G401 (cell line): ENCODE results near the gene CILP. TPM values are rescaled to one million over a fixed set of nuclear protein-coding genes. Genes with fewer than 3 reads are reported as not detected.

ENCODE experiments used
- DNase-seq: peaks from one replicate; pipeline ENCODE4 v3.0.0-alpha.2; 2015; ENCODE audit warnings: low spot score
- in situ Hi-C: cut with HindIII; loops from 2 replicates; pipeline ENCODE4 v1.10.0; 2016; ENCODE audit warnings: low sequenced_read_pairs, mixed read lengths
- total RNA-seq: library from RNA; depleted of rRNA; stranded (reverse); fragments of >200 nt; shearing (Covaris generic); gene quantifications from 2 replicates; pipeline ENCODE4 v1.2.3, GENCODE V29; 2014; rRNA removed

The CILP gene
- total RNA-seq, 1 experiment from 2014 or later = not detected

DNA sequence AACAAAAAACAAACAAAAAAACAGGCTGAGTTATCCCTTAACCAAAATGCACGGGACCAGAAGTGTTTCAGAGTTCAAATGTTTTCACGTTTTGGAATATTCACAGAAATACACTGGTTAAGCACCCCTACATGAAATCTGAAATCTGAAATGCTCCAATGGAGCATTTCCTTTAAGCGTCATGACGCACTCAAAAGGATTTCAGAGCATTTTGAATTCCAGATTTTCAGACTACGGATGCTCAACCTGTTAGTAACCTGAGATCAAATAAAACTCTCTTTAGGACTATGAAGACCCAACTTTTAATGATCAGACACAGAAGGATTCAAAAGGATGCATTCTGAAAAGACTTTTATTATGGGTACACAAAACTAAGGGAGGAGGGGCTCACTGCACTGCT lies 35.8 kb downstream of the CILP start:
- DNase-seq = no peak
- in situ Hi-C loops = no loop called here

DNA sequence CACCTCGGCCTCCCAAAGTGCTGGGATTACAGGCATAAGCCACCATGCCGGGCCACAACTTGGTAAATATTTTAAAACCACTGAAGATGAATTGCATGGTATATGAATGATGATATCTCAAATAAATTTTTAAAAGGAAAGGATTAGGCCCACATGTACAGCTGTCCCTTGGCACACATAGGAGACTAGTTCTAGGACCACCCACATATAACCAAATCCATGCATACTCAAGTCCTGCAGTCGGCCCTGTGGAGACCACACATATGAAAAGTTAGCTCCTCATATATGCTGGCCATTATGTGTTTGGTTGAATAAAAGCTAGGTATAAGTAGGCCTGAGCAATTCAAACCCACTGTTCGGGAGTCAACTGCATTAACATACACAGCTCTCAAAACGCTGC lies 36.8 kb downstream of the CILP start:
- in situ Hi-C loops = no loop called here
- no peak for DNase-seq

DNA sequence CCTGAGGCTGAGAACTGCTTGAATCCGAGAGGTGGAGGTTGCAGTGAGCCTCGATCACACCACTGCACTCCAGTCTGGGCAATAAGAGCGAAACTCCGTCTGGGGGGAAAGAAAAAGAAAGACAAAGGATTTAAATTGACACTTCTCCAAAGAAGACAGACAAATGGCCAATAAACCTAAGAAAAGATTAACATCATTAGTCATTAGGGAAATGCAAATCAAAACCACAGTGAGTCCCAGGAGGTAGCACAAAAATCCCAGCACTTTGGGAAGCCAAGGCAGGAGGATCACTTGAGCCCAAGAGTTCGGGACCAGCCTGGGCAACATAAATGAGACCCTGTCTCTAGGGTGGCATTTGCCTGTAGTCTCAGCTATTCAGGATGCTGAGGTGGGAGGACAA lies 38.7 kb downstream of the CILP start:
- in situ Hi-C loops = no loop called here
- no peak for DNase-seq

DNA sequence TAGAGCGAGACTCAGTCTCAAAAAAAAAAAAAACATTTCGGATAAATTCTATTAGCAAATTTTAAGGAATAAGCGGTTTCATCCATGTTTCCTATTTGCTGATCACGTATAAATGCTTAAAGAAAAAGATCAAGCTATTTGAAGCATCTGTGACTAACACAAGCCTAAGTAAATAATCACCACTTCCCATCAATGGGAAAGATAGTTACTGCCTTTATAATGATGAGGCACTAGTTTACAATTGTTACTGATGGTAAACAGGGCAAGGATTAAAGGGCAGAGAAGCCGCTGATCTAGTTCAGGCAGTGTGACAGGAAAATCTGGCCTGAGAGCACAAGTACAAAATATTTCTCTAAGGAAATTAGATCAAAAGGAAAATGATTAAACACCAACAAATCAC lies 39.8 kb downstream of the CILP start:
- in situ Hi-C loops = no loop called here
- DNase-seq = no peak

DNA sequence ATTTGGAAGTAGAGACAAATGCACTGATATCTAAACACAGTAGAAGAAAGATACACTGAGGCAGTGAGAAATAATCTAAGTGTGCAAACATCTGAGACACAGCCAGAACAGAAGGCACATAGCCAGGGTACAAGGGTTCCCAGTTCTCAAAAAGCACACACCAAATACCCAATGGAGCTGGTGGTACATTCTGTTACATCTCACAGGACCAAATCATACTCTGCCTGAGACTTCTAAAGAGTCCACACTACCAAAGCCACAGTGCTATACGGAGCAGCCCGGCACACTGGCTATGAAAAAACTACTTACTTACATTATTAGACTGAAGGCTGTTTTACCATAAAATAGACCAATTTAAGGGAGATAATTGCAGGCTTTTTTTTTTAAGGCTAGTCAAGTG lies 45.4 kb downstream of the CILP start:
- no peak for DNase-seq

DNA sequence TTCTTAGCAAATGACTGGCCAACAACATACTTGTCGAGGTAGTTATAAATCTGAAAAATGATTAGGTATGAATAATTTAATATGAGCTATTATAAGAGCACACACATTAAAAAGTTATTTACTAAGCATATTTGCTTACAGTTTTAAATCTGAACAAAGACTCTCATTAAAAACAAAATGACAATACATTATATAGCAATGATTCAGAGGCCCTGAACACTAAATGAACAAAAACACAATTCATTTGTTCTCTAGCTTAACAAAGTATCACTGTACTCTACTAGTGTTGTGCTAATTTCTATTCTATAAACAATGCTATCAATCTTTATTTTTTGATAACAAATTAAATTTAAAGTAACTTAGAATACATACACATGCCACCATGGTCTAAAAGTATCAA lies 47.1 kb downstream of the CILP start:
- in situ Hi-C loops = no loop called here
- DNase-seq = no peak

More for the DNA sequence above, 45.4 kb downstream of the CILP start:
- in situ Hi-C loops = no loop called here

DNA sequence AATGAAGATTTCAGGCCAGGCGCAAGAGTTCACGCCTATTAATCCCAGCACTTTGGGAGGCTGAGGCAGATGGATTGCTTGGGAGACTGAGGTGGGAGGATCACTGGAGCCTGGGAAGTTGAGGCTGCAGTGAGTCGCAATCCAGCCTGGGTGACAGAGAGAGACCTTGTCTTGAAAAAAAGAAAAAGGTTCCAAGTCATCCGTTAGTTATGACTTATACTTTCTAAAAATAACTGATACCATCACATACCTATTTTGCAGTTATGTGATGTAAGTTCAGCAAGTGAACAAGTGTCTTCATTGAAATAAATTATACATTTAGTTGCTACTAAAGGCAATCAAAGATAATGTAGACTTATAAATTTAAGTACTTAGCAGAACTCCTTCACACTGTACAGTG lies 48.2 kb downstream of the CILP start:
- in situ Hi-C loops = no loop called here
- no peak for DNase-seq

DNA sequence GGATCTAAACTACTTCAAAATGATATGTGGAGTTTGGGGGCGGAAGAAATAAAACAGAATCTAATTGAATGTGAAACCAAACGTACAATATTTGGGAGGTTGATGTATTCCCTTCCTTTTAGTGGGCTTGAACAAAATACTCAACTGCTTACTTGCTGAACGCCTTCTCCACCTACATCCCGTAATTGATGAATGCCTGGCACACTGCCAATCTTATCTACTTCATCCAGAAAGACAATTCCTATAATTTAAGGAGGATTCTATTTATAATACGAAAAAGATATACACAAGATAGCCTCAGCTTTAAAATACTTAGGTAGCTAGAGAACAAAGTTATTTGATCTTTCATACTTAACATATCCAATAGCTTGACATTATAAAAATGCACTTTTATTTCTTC lies 54.6 kb downstream of the CILP start:
- in situ Hi-C loops = no loop called here
- no peak for DNase-seq

DNA sequence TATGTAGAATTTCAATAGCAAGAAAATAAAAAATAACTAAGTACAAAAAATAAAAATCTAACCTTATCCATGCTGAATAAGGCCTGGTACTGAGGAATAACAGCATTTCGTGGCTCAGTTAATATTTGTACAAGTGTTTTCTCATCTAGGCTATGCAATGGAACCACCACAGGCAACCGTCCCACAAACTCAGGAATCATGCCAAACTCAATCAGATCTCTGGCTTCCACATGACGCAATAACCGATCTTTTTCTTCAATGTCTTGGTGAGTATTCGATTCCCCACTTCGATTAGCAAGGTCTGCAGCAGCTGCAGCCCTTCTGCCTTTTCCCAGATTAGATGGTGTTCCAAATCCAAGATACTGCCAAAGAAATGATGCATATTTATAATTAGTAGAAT lies 56.6 kb downstream of the CILP start:
- DNase-seq = no peak
- in situ Hi-C loops = no loop called here

DNA sequence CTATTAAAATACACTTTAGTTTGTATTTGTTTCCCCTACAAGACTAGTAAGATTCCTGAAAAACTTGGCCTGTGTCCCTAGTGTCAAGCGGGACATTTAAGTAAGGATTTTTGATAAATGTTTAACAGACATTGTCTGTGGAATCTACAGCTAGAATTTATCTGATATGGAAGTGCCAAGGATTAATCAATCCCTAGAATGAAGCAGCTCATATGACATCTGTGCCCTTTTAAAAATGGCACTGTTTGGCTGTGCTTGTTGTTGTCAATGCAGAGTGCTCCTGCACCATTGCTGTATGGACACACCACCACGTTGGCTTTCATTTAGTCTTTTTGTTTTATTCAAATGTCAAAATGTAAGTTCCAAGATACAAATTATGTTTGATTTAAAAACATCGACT lies 63.4 kb downstream of the CILP start:
- in situ Hi-C loops = no loop called here
- DNase-seq = no peak

DNA sequence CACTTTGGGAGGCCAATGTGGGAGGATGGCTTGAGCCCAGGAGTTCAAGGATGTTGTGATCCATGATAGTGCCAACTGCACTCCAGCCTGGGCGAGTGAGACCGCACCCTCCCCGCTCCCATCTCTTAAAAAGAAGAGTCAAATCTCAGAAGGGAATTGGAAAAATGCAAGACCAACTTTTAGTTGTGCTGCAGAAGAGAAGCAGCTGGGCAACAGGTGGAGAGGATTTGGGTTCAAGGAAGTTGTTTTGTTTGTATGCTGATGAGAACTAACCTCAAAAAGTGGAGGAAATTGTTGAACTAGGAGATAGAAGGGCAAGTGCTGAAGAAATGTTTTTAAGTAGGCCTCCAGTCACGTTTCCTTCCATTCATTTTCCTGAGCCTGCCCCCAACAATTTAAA lies 64.8 kb downstream of the CILP start:
- no peak for DNase-seq
- in situ Hi-C loops = no loop called here

Other genes with a start within 250 kb of the CILP start
- gene SPG21, start 221.6 kb downstream of the CILP start, total RNA-seq = 111 and 115 TPM in 2 replicates
- 34.2 and 99.1 TPM in 2 replicates for gene MTFMT, start 181.8 kb downstream of the CILP start, total RNA-seq
- not detected in 2 replicates for gene SLC51B, start 166.1 kb downstream of the CILP start, total RNA-seq
- not detected in 2 replicates for gene RASL12, start 143.5 kb downstream of the CILP start, total RNA-seq
- 0.37 TPM in 1 of 2 replicates, not detected in the other for gene KBTBD13, start 134.7 kb downstream of the CILP start, total RNA-seq
- gene UBAP1L, start 96.3 kb downstream of the CILP start, total RNA-seq = 0.24 and 0.25 TPM in 2 replicates
- gene PDCD7, start 77.7 kb downstream of the CILP start, total RNA-seq = 29.5 and 32.9 TPM in 2 replicates
- 29.8 and 34.3 TPM in 2 replicates for gene CLPX, start 26.1 kb downstream of the CILP start, total RNA-seq
- gene PARP16, start 75.4 kb upstream of the CILP start, total RNA-seq = 6.2 and 6.3 TPM in 2 replicates
- gene RNU5A-1, start 84.6 kb upstream of the CILP start, total RNA-seq = not detected in 2 replicates
- not detected in 2 replicates for gene RNU5B-1, start 93.2 kb upstream of the CILP start, total RNA-seq
- gene IGDCC3, start 166.5 kb upstream of the CILP start, total RNA-seq = 7.9 and 20.1 TPM in 2 replicates
- gene IGDCC4, start 211.5 kb upstream of the CILP start, total RNA-seq = 2.5 and 3.0 TPM in 2 replicates